HG02763 (cell line): ENCODE results near the gene PHOSPHO2.
"Not testable (repeated sequence)": the region's sequence is repeated elsewhere in the genome, so short reads cannot be mapped to it uniquely, and the experiment has no call there.

Experiments
- ATAC-seq: cut with Tn5 transposase; IDR thresholded peaks from one replicate; pipeline ENCODE4 v1.9.1; 2021; ENCODE audit warnings: mild to moderate bottlenecking, moderate library complexity; ENCODE audit not compliant: unreplicated experiment

The PHOSPHO2 gene

DNA sequence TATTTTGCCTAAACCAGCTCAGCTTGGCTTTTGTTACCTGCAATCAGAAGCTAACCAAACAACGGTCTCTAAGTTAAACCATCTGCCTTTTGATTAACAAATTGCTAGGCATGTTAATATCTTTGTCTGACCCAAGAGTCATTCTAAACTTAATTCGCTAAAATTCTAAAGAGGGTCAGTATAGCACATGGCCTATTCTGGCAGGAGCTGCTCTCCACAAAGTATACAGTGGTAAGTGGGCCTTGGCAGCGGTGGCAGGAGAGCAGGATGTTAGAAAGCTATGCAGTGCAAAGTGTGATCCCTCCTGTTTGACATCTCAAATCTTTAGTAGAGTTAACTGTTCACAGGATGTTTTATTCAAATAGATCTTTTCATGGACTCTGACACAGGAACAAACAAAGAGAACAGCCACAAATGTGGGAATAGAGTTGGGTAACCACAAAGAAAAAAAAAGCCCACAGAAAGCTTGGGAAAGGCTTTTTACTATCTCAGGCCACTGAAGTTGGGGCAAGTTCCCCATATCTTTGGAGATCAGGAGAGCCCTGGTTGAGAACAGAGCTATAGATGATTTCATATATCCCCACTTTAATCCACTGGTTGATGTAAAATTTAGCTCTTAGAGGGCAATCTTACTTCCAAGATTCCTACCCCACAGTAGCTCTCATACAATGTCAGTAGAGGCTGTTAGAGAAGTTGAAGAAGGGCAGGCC, 10.7 kb upstream of the PHOSPHO2 start:
- ATAC-seq: no peak

DNA sequence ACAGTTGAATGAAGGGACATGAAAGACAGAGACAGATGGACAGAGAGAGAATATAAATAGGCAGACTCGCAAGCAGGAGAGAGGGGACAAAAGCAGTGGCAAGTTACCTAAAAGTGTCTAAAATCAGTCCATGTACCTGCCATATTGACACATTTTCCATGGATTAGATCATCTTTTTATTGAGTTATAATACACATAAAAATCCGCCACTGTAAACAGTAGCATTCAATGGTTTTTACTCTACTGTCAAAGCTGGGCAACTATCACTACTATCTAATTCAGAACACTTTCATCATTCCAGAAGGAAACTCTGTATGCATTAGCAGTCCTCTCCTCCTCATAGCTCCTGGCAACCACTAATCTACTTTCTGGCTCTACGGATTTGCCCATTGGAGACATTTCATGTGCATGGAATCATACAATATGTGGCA, 10.1 kb upstream of the PHOSPHO2 start:
- no peak for ATAC-seq

DNA sequence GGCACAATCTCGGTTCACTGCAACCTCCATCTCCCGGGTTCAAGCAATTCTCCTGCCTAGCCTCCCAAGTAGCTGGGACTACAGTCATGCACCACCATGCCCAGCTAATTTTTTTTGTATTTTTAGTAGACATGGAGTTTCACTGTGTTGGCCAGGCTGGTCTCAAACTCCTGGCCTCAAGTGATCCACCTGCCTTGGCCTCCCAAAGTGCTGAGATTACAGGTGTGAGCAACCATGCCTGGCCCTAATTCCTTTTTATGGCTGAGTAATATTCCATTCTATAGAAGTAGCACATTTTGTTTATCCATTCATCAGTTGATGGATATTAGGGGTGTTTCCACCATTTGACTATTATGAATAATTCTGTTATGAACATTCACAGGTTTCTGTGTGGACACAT, 9.6 kb upstream of the PHOSPHO2 start:
- not testable (repeated sequence) for ATAC-seq

DNA sequence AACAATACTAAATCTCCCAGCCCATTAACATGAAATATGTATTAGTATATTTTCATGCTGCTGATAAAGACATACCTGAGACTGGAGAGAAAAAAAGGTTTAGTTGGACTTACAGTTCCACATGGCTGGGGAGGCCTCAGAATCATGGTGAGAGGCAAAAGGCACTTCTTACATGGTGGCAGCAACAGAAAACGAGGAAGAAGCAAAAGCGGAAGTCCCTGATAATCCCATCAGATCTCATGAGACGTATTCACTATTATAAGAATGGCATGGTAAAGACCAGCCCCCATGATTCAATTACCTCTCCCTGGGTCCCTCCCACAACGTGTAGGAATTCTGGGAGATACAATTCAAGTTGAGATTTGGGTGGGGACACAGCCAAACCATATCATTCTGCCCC, 7.4 kb upstream of the PHOSPHO2 start:
- not testable (repeated sequence) for ATAC-seq

DNA sequence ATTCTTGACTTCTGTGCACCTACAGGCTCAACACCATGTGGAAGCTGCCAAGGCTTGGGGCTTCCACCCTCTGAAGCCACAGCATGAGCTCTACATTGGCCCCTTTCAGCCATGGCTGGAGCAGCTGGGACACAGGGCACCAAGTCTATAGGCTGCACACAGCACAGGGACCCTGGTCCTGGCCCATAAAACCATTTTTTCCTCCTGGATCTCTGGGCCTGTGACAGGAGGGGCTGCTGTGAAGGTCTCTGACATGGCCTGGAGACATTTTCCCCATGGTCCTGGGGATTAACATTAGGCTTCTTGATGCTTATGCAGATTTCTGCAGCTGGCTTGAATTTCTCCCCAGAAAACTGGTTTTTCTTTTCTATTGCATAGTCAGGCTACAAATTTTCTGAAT, 6.3 kb upstream of the PHOSPHO2 start:
- not testable (repeated sequence) for ATAC-seq

DNA sequence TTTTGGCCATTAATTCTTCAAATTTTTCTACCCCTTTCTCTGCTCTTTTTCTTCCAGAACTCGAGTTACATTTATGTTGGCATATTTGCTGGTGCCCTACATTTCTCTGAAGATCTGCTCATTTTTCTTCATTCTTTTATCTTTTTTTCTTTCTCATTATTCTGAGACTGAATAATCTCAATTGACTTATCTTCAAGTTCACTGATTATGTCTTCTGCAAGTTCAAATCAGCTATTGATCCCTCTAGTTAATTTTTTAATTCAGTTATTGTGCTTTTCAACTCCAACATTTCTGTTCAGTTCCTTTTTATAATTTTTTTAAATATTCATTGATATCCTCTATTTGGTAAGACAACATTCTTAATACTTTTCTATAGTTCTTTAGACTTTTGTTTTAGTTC, 3.3 kb upstream of the PHOSPHO2 start:
- ATAC-seq: no peak

DNA sequence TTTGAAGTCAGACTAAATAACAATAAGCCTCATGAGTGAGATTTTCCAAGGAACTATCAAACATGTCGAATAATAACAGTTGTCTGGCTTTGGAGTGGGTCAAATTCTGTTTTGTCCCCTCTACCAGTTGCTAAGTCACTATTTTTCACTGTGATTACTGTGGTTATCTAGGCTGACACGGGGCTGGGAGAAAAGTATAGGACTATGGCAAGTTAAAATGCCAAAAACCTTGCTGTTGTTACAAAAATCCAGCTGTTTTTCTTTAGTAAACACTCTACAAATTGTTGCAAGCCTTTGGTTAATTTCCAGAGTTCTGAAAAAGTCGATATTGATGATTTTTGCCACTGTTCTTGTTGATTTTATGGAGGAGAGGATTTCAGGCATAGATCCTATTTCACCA, 1.6 kb upstream of the PHOSPHO2 start:
- no peak for ATAC-seq

DNA sequence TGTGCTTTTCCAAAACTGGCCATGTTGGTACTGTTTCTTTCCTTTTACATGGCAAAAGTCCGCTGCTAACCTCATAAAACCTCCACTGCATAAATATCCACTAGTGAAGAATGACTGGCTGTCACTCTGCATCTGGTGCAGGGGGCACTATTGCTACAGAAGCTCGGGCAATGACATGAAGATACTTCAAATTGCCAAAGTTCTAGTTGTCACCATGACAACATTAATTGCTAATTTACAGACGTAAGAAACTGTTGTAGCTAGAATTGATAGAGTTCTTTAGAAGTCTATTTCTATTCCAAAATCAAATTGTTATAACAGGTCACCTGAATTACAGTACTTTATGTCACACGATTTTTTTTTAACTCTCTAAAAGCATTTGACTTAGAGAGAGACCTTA, 909 bp upstream of the PHOSPHO2 start:
- no peak for ATAC-seq

DNA sequence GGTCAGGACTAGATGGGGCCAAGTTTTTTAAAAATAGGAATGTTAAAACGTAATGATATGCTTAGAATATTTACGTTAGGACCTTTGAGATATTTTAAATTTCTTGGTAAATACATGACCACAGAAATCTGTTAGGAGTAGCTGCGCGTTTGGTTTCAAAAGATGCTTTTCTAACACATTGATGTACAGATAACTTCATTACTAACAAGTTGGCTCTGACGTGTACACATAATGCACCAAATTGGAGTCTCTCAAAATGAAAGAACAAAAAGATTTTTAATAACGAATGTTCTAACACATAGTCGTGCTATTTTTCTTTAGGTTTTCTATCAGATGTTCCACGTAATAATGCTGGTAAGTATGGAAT, 608 bp downstream of the PHOSPHO2 start:
- no peak for ATAC-seq

DNA sequence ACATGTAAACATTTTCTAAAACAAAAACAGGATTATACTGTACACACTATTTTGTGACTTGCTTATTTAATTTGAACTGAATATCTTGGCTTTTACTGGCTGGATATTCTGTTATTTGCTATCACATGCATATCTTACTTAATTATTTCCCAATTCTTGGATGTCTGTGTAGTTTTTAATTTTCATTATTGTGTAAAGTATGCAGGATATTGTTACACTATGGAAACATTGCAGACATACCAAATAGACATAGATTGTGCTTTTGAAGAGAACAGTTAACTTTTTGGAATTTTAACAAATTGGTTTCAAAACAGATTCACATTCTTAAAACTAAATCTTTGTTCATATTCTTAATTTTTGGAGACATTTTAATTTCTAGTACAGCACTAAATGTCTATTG, 2.1 kb downstream of the PHOSPHO2 start:
- ATAC-seq: no peak

DNA sequence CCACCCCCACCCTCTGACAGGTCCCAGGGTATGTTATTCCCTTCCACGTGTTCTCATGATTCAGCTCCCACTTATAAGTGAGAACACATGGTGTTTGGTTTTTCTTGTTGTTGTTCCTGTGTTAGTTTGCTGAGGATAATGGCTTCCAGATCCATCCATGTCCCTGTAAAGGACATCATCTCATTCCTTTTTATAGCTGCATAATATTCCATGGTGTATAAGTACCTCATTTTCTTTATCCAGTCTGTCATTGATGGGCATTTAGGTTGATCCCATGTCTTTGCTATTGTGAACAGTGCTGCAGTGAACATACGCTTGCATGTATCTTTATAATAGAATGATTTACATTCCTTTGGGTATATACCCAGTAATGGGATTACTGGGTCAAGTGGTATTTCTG, 4.9 kb downstream of the PHOSPHO2 start:
- not testable (repeated sequence) for ATAC-seq

DNA sequence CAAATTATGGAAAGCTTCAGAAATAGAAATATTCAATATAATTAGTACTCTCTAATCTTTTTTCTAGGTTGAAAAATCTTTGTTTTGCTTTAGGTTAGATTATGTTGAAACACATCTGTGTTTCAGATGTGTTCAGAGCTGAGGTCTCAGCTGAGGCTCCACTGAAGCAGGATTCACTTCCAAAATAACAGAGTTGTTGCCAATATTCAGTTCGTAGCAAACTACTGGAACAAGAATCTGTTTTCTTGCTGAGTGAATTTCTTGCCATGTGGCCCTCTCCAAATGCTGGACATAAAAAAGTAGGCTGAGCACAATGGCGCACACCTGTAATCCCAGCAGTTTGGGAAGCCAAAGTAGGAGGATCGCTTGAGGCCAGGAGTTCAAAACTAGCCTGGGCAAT, 8.7 kb downstream of the PHOSPHO2 start:
- no peak for ATAC-seq

DNA sequence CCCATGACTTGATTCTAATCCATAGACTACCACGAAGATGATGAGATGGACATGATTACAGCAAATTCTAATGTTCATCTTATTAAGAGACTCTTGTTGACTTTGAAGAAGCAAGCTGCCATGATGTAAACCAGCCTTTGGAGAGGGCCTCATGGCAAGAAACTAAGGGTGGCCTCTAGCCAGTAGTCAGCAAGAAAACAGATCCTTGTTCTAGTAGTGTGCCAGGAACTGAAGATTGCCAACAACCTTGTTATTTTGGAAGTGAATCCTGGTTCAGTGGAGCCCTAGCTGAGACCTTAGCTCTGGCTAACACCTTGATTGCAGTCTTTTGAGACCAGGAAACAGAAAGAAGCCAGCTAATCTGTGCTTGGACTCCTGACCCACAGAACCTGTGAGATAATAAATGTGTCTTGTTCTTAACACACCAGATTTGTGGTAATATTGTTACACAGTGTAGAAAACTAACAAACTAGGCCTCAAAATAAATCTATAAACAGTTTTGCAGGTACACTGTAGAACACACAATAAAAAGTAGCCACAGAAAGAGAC, 10.0 kb downstream of the PHOSPHO2 start:
- ATAC-seq: no peak

DNA sequence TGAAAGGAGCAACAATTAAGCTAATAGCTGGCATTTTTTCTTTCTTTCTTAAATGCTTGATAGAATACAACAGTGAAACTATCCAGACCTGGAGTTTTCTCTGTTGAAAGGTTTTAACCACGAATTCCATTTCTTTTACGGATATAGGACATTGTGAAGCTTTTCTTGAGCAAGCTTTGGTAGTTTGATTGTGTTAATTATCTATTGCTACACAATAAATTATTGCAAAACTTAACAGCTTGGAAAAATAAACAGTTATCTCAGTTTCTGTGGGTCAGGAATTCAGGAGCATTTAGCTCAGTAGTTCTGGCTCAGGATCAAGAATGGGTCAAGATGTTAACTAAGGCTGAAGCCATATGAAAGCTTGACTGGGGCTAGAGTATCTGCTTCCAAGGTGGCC, 11.7 kb downstream of the PHOSPHO2 start:
- ATAC-seq: no peak

DNA sequence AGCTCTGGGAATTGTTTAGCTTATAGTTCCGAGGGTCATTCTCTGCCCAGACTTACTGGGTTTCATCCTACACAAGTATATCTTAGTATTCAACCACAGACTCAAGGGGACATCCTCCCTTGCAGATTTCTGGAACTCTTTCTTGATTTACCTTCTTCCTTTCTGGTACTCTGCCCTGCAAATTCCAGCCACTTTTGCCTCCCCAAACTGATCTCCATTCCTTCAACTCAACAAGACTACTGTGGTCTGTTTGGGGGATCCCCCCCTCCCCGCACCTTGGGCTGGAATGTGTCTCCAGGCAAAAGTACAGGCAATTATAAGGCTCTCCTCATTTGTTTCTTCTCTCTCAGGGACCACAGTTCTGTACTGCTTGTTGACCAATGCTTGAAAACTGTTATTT, 13.4 kb downstream of the PHOSPHO2 start:
- no peak for ATAC-seq

DNA sequence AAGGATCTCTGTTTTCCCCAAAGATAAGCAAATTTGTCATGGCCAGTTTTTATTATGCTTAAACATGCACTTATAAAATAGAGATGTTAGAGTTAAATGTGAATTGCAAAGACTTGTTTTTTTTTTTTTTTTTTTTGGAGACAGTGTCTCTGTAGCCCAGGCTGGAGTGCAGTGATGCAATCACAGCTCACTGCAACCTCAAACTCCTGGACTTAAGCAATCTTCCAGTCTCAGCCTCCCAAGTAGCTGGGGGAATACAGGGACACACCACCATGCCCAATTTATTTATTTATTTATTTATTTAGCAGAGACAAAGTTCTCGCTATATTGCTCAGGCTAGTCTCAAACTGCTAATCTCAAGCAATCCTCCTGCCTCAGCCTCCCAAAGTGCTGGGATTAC, 15.1 kb downstream of the PHOSPHO2 start:
- ATAC-seq: no peak

DNA sequence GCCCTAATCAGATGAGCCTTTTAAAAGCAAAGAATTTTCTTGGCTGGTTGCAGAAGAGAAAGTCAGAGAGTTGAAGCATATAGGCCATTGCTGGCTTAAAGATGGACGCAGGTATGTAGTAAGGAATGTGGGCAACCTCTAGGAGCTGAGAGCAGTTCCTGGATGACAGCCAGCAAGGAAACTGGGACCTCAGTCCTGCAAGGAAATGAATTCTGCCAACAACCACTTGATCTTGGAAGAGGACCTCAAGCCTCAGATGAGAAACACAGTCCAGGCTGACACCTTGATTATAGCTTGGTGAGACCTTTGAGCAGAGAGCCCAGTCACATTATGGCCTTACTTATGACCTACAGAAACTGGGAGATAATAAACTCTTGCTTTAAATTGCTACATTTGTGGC, 15.7 kb downstream of the PHOSPHO2 start:
- ATAC-seq: no peak

DNA sequence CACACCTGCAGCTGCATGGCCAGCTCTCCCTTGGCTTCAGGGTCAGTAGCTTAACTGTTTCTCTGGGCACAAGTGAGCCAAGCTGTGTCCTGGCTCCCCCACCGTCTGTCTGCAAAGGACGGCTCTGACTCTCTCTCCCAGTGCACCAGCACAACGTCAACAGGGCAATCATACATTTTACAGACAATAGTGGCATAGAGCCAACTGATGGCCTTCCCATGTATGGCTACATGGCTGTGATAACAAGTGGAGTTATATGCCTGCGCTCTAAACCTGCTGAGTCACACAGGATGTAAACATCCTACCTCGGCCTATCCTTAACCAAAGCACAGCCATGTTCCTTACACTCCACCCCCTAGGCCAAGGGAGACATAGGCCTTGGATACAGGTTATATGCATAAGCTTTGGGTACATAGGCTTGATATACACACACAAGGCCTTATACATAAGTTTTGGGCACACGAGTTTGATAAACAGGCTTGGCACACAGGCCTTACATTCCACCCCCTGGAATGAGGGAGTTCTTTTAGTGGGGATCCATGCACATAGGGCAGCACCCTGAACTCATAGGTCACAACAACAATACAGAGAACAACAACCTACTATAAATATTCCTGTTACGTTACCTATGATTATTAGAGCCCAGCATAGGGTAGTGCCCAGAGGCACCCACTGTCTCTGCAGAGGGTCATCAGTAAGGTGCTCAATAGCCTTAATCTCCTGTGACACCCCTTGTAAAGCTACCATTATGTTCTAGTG, 17.7 kb downstream of the PHOSPHO2 start:
- ATAC-seq: no peak

DNA sequence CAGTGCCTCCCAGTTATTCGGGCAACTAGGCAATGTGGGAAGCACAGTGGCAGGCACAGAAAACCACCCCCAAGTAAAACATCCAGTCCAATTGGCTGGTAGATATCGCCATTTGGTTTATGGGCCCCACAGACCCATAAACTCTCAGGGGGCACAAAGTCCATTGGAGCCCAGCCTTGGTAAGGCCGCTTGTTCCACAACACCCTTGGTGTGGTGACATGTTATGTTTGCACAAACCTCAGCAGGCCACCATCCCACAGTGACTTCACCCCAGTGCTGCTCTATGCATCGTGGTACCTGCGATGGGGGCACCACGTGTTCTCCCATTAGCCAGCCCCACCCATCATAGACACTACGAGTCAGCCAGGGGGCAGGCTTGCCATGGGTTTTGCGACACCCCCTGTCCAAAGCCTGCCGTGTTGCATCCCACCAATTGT, 18.5 kb downstream of the PHOSPHO2 start:
- no peak for ATAC-seq

DNA sequence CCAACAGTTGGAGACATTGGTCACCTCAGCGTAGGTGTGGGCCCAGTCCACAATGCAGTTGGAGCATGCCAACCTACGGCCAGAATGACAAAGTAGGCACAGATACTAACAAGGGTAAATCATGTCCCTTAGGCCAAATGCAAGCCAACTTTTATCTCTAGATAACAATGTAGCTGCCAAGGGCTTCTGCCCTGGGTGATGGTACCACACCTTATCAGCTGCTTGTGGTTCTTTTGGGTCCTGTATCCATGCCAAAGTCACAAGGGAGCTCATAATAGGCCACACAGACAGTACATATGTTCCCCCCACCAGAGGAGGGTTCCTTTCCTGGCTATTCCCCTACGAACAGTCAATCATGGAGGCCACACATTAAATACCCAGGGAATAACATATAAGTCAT, 19.1 kb downstream of the PHOSPHO2 start:
- ATAC-seq: no peak

DNA sequence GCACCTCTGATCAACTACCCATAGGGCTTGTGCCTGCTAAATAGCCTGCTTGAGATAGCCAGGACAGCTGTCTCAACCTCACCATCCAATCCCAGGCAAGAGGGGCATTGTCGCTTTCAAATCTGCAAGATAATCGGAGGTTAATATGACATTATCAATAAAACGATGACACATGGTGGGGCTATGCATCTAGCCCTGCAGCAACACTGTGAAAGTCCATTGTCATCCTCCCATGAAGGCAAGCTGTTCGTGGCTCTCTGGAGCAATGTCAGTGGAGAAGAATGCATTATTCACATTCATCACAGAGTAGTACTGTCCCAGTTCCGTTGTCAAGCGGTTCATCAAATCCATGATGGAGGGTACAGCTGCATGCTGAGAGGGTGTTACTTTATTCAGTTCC, 20.4 kb downstream of the PHOSPHO2 start:
- no peak for ATAC-seq
